Neural progenitor cell (in vitro differentiated cells): ENCODE results near the gene SCFD2. TPM values are rescaled to one million over a fixed set of nuclear protein-coding genes. Genes with fewer than 3 reads are reported as not detected.

ENCODE experiments used
- DNase-seq: peaks from one replicate; pipeline ENCODE4 v3.0.0-alpha.2; 2016; ENCODE audit warnings: low spot score
- H2AFZ ChIP-seq: fragments of 200-600 bp; sonication (generic); replicated peaks from 2 replicates; pipeline ENCODE4 v1.6.1; 2016; ENCODE audit warnings: antibody characterized with exemption
- H3F3A ChIP-seq: fragments of 200-600 bp; sonication (generic); 2 replicates; pipeline ENCODE4 v1.6.1; 2016; ENCODE audit warnings: antibody characterized with exemption, low read depth
- H3K27ac ChIP-seq: fragments of 200-600 bp; sonication (generic); 2 replicates; pipeline ENCODE4 v1.5.1; 2016; ENCODE audit warnings: mild to moderate bottlenecking
- H3K27me3 ChIP-seq: fragments of 200-600 bp; sonication (generic); 2 replicates; pipeline ENCODE4 v1.6.1; 2016; ENCODE audit warnings: mild to moderate bottlenecking, moderate library complexity
- H3K36me3 ChIP-seq: fragments of 200-600 bp; sonication (generic); 2 replicates; pipeline ENCODE4 v1.5.1; 2016
- H3K4me1 ChIP-seq: fragments of 200-600 bp; sonication (generic); 2 replicates; pipeline ENCODE4 v1.6.1; 2016; ENCODE audit warnings: mixed run types
- H3K4me2 ChIP-seq: fragments of 200-600 bp; sonication (generic); 2 replicates; pipeline ENCODE4 v1.6.1; 2016
- H3K4me3 ChIP-seq: fragments of 200-600 bp; sonication (generic); 2 replicates; pipeline ENCODE4 v1.5.1; 2016
- H3K79me2 ChIP-seq: fragments of 200-600 bp; sonication (generic); 2 replicates; pipeline ENCODE4 v1.6.1; 2016; ENCODE audit warnings: low read depth
- H3K9ac ChIP-seq: fragments of 200-600 bp; sonication (generic); 2 replicates; pipeline ENCODE4 v1.6.1; 2016
- H3K9me3 ChIP-seq: fragments of 200-600 bp; sonication (generic); 2 replicates; pipeline ENCODE4 v1.5.1; 2016; ENCODE audit warnings: low read depth
- H4K20me1 ChIP-seq: fragments of 200-600 bp; sonication (generic); 2 replicates; pipeline ENCODE4 v1.6.1; 2016; ENCODE audit warnings: low read depth
- H3K27ac Mint-ChIP-seq: 3 replicates; pipeline ENCODE4 v1.8.0; 2021; ENCODE audit warnings: mixed read lengths
- H3K27me3 Mint-ChIP-seq: 2 replicates; pipeline ENCODE4 v1.8.0; 2022; ENCODE audit warnings: low read depth, mild to moderate bottlenecking, inconsistent platforms, moderate library complexity, mixed read lengths; ENCODE audit not compliant: insufficient read depth
- H3K36me3 Mint-ChIP-seq: 3 replicates; pipeline ENCODE4 v1.8.0; 2021; ENCODE audit warnings: mixed read lengths
- H3K4me1 Mint-ChIP-seq: 3 replicates; pipeline ENCODE4 v1.8.0; 2021; ENCODE audit warnings: mixed read lengths
- H3K4me3 Mint-ChIP-seq: 3 replicates; pipeline ENCODE4 v1.8.0; 2021; ENCODE audit warnings: mild to moderate bottlenecking, moderate library complexity, mixed read lengths
- H3K9me3 Mint-ChIP-seq: 3 replicates; pipeline ENCODE4 v1.8.0; 2020; ENCODE audit warnings: mixed read lengths
- EZH2 ChIP-seq: fragments of 200-600 bp; sonication (generic); IDR thresholded peaks from 2 replicates; pipeline ENCODE4 v1.6.1; 2017; ENCODE audit warnings: antibody characterized with exemption, mild to moderate bottlenecking, moderate library complexity
- EZH2phosphoT487 ChIP-seq: fragments of 200-600 bp; sonication (generic); IDR thresholded peaks from 2 replicates; pipeline ENCODE4 v1.6.1; 2017; ENCODE audit warnings: antibody characterized with exemption
- total RNA-seq: library from RNA; depleted of rRNA; stranded (reverse); fragments of >200 nt; gene quantifications from 2 replicates; pipeline ENCODE4 v1.2.3, GENCODE V29; 2015; ENCODE audit warnings: low replicate concordance
- TF ChIP-seq, protein P1 (sequence below): fragments of 200-600 bp; sonication (generic); IDR thresholded peaks from 2 replicates; pipeline ENCODE4 v1.5.1; 2017; ENCODE audit warnings: antibody characterized with exemption, mild to moderate bottlenecking

The SCFD2 gene
- total RNA-seq, 1 donor from 2014 or later, result 4.8 TPM

DNA sequence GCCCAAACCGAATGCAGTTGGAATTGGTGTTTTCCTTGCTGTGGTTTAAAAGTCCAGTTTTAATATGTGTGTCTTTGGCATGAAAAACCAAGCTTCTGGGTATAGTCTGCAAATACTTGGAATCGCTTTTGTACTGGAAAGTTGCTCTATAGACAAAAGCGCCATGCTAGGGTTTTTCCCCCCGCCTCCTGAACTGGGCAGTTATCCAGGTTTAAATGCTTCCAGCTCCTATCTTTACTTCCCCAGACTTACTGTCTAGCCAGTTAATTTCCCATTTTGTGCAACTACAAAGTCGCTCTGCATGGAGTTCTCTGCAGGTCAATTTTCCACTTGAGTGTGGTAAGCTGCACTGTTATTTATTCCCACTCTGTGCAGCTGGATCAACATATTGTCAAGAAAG is 501.1 kb downstream of the SCFD2 start:
- Mint-ChIP-seq H3K36me3 (peaks cover 31% of the 10 kb centered on the region), H3K4me1 (peaks cover 63% of the 10 kb centered on the region), H3K27me3 (peaks cover 13% of the 10 kb centered on the region), H3K4me3 (peak overlapping the region; percentile 68), H3K9me3 (no peaks in the 10 kb centered on the region), H3K27ac (no peak overlapping the region)
- Histone ChIP-seq H3K4me3 (no peak overlapping the region), H3K79me2 (peaks cover 8% of the 10 kb centered on the region), H3F3A (peaks cover 9% of the 10 kb centered on the region), H3K9ac (no peak overlapping the region), H3K36me3 (no peaks in the 10 kb centered on the region), H4K20me1 (peaks cover 7% of the 10 kb centered on the region), H3K4me2 (no peak overlapping the region), H2AFZ (no peak overlapping the region), H3K4me1 (peaks cover 20% of the 10 kb centered on the region), H3K27ac (no peak overlapping the region), H3K27me3 (peaks cover 27% of the 10 kb centered on the region), H3K9me3 (no peaks in the 10 kb centered on the region)
- TF ChIP-seq EZH2 (no peak), EZH2phosphoT487 (no peak)
- TF ChIP-seq, protein P1, sequence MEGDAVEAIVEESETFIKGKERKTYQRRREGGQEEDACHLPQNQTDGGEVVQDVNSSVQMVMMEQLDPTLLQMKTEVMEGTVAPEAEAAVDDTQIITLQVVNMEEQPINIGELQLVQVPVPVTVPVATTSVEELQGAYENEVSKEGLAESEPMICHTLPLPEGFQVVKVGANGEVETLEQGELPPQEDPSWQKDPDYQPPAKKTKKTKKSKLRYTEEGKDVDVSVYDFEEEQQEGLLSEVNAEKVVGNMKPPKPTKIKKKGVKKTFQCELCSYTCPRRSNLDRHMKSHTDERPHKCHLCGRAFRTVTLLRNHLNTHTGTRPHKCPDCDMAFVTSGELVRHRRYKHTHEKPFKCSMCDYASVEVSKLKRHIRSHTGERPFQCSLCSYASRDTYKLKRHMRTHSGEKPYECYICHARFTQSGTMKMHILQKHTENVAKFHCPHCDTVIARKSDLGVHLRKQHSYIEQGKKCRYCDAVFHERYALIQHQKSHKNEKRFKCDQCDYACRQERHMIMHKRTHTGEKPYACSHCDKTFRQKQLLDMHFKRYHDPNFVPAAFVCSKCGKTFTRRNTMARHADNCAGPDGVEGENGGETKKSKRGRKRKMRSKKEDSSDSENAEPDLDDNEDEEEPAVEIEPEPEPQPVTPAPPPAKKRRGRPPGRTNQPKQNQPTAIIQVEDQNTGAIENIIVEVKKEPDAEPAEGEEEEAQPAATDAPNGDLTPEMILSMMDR, result no peak
- no peak for DNase-seq

DNA sequence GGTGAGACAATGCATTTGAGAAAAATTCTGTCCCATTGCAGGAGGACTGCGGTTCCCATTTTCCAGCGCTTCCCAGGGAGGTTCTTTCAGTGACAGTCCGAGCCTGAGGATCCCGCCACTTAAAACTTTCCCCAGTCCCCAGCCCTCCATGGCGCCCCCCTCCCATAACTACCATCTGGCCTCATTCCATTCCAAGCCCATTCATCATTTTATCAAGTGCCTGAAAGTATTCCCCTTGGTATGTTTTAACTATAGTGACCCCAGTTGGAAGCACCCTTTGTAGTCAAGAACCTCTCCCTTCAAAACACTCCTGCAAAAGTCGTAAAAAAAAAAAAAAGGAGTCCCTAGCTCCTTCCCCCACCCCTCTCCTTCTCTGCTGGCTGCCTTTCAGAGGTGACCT is 502.5 kb downstream of the SCFD2 start:
- peak; percentile 43 for DNase-seq
- Mint-ChIP-seq H3K9me3 (peaks cover 6% of the 10 kb centered on the region), H3K27ac (no peak overlapping the region), H3K4me3 (peak overlapping the region; percentile 87), H3K27me3 (peaks cover 14% of the 10 kb centered on the region), H3K36me3 (peaks cover 31% of the 10 kb centered on the region), H3K4me1 (peaks cover 52% of the 10 kb centered on the region)
- Histone ChIP-seq H3K4me2 (peak overlapping the region; percentile 86), H3K4me1 (peaks cover 16% of the 10 kb centered on the region), H3F3A (peaks cover 9% of the 10 kb centered on the region), H3K79me2 (peaks cover 8% of the 10 kb centered on the region), H4K20me1 (peaks cover 7% of the 10 kb centered on the region), H3K9ac (no peak overlapping the region), H3K4me3 (peak overlapping the region; percentile 53), H3K27ac (no peak overlapping the region), H3K9me3 (no peaks in the 10 kb centered on the region), H2AFZ (no peak overlapping the region), H3K36me3 (no peaks in the 10 kb centered on the region), H3K27me3 (peaks cover 30% of the 10 kb centered on the region)
- TF ChIP-seq EZH2 (no peak), EZH2phosphoT487 (no peak)
- TF ChIP-seq, protein P1, result no peak

DNA sequence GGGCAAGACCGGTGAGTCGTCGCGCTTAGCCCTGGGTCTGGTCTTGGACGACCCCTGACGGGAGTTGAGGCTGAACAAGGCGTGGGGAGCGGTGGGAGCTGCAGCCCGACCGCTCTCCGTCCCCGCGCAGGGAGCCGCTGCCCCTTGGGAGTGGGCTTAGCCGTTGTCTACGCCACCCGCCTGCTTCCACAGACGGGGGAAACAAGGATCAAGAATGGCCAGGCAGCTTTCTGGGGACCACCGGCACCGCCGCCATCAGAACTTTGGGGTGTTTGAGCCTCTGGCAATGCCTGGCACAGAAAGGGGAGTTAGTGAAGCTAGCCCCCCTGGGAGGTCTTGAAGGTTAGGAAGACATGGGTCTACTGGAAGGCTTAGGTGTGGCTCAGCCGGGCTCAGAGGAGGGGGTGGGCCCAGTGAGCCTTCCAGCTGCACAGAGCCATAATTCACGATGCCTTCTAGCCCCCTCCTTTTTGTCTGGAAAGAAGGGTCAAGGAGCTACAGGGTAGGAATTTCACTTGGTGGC is 503.2 kb downstream of the SCFD2 start:
- H3K4me1 Mint-ChIP-seq, result peaks cover 45% of the 10 kb centered on the region
- H2AFZ ChIP-seq, result peak overlapping the region; percentile 95
- peaks cover 31% of the 10 kb centered on the region for H3K36me3 Mint-ChIP-seq

More for the DNA sequence above, 503.2 kb downstream of the SCFD2 start:
- Histone ChIP-seq H3K9ac (no peak overlapping the region), H3F3A (peaks cover 9% of the 10 kb centered on the region), H3K4me2 (peak overlapping the region; percentile 86), H3K27ac (no peak overlapping the region), H3K27me3 (peaks cover 30% of the 10 kb centered on the region), H3K4me3 (peak overlapping the region; percentile 53), H3K79me2 (peaks cover 8% of the 10 kb centered on the region), H4K20me1 (peaks cover 7% of the 10 kb centered on the region), H3K4me1 (peaks cover 11% of the 10 kb centered on the region), H3K36me3 (no peaks in the 10 kb centered on the region), H3K9me3 (no peaks in the 10 kb centered on the region)
- TF ChIP-seq EZH2phosphoT487 (no peak), EZH2 (no peak)
- TF ChIP-seq, protein P1, result no peak
- Mint-ChIP-seq H3K4me3 (peak overlapping the region; percentile 87), H3K9me3 (peaks cover 12% of the 10 kb centered on the region), H3K27me3 (peaks cover 15% of the 10 kb centered on the region), H3K27ac (peak overlapping the region; percentile 42)
- DNase-seq, result no peak
